Measurements from ENCODE around the gene SERTAD2. TPM values are rescaled to one million over a fixed set of nuclear protein-coding genes. Genes with fewer than 3 reads are reported as not detected.

SERTAD2 gene
- total and polyA plus RNA-seq, 2 of the 4 experiments (the other 2 are of a cell fraction): 5.0 to 11.0 TPM

DNA sequence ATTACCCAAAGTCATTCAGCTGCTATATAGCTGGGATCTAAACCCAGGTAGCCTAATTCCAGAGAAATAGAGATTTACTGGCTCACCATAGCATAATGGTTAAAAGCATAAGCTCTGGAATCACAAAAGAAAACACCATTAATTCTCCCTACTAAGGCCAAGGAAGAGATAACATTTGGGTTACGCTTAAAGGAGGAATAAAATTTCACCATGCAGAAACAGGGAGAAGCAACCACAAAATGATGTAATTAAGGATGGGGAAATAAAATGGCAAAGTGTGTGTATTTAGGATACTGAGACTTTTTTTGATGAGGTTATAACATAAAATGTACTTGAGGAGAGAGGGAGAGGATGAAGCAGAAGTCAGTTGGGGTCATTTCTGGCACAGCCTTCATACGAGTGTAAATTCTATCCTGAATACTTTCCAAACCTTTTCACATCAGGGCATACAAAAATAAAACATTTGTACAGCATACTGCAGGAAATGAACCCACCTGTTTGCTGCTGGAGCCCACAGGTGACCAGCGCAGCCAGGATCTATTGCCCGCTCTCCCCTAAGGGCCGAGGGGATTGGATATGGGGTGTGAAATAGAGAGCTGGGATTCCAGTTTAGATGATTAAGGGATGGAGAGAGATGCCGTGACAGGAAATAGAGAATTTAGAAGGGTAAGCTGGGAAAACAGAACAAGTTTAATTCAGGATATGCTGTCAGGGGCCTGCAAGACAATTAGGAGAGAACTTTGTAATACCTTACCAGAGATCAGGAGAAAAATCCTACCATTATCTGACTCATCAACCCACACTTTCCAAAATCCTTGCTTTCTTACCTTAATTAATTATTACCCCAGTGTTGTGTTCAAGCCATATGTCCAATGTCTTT lies 43.8 kb upstream of the SERTAD2 start:
- ChIA-PET POLR2A (ENCODE audit: unreplicated experiment) (no interaction called here), CTCF (interaction anchor here (0.9 kb wide), 1 partner anchor 54 kb away, joined by 3 read pairs; no protein-coding TSS in a partner anchor)
- Histone ChIP-seq H3K18ac (ENCODE audit: low read depth, low read length) (no peak overlapping the region), H2AK5ac (ENCODE audit: low read depth, low read length) (peak overlapping the region; percentile 15; the same call in 1 of the 2 replicates), H3K27me3 (ENCODE audit: control insufficient read depth, insufficient read depth, low read length) (no peaks in the 10 kb centered on the region), H3K4me1 (ENCODE audit: control insufficient read depth, insufficient read depth, low read length) (peaks cover 16% of the 10 kb centered on the region), H4K91ac (ENCODE audit: insufficient read depth, low read depth, low read length) (no peak overlapping the region; the same call in 1 of the 2 replicates), H3K4me3 (ENCODE audit: insufficient read depth, low read depth, low read length) (no peak overlapping the region), H3K27ac (ENCODE audit: insufficient read depth, low read length) (no peak overlapping the region), H4K5ac (ENCODE audit: low read depth, low read length) (no peak overlapping the region), H4K8ac (ENCODE audit: low read depth in 2 of 2, low read length in 2 of 2) (peak overlapping the region in 1 of 2 experiments; percentile 70; a peak in 1 of 4 replicates), H2BK15ac (ENCODE audit: low read depth, low read length) (peak overlapping the region; percentile 68; the same call in 2 of the 3 replicates), H3K14ac (replicated peaks; ENCODE audit: low read depth, low read length) (no peak overlapping the region), H3K9ac (ENCODE audit: low read depth, low read length) (no peak overlapping the region), H2AFZ (replicated peaks; ENCODE audit: low read length, poor library complexity) (no peak overlapping the region), H3K36me3 (ENCODE audit: control insufficient read depth, insufficient read depth, low read length) (no peaks in the 10 kb centered on the region), H3K4me2 (ENCODE audit: low read depth, low read length) (no peak overlapping the region), H2AK9ac (replicated peaks; ENCODE audit: low read depth, low read length, poor library complexity) (no peak overlapping the region), H3K4ac (ENCODE audit: low read depth, low read length) (peak overlapping the region; percentile 21), H2BK5ac (ENCODE audit: low read depth, low read length, poor library complexity, severe bottlenecking) (peak overlapping the region; percentile 32), H3K23ac (ENCODE audit: low read depth, low read length) (no peak overlapping the region), H3K9me3 (ENCODE audit: control insufficient read depth, insufficient read depth, low read length) (no peaks in the 10 kb centered on the region), H3K79me1 (ENCODE audit: low read depth in 1 of 2, low read length in 2 of 2) (peaks cover 5 to 9% of the 10 kb centered on the region in 2 experiments; a peak in 1 of 4 replicates), H3K56ac (ENCODE audit: extremely low read depth, insufficient read depth, low read length) (no peak overlapping the region), H2BK20ac (ENCODE audit: low read depth, low read length) (peak overlapping the region; percentile 36), H2BK120ac (ENCODE audit: low read depth, low read length) (peak overlapping the region; percentile 31), H4K20me1 (ENCODE audit: insufficient read depth, low read length) (no peaks in the 10 kb centered on the region), H3K9me1 (ENCODE audit: insufficient read depth, low read length) (no peaks in the 10 kb centered on the region; the same call in 1 of the 2 replicates)
- in situ Hi-C loops (cut with MboI; ENCODE audit: low sequenced_read_pairs) (no loop called here), dilution Hi-C loops (cut with HindIII; ENCODE audit: low sequenced_read_pairs, unreplicated experiment) (no loop called here), intact Hi-C loops (cut with micrococcal nuclease) (loop anchor here (5.0 kb wide), 1 partner anchor 35 kb away; no protein-coding TSS in a partner anchor)
- WGBS, 2 experiments (ENCODE audit: extremely low coverage in 2 of 2, insufficient read length in 1 of 2): 94% methylated on average over 3 of the region's 6 CpGs; no CpG with 5 or more reads in 1 of the 2 experiments
- ATAC-seq (ENCODE audit: low read depth) (no peak), DNase-seq (peak; percentile 50)
- no peak for TF ChIP-seq SMC3 (IDR thresholded peaks at IDR 0.05; ENCODE audit: low read depth, low read length)
- TF ChIP-seq BHLHE40 (IDR thresholded peaks at IDR 0.05; ENCODE audit: low read depth, low read length): no peak
- no peak for TF ChIP-seq FOS (IDR thresholded peaks at IDR 0.05; ENCODE audit: low read depth, low read length)
- TF ChIP-seq MAFK (IDR thresholded peaks at IDR 0.05; ENCODE audit: low read depth, low read length): no peak
- no peak for TF ChIP-seq MAZ (IDR thresholded peaks at IDR 0.05; ENCODE audit: borderline replicate concordance, low read depth, low read length)
- TF ChIP-seq NFE2L2 (IDR thresholded peaks at IDR 0.05; ENCODE audit: low read depth, low read length): no peak
- BruUV-seq (replicated peaks): no TSS peak
